ENCODE data around the gene ZMYM3.

DNA sequence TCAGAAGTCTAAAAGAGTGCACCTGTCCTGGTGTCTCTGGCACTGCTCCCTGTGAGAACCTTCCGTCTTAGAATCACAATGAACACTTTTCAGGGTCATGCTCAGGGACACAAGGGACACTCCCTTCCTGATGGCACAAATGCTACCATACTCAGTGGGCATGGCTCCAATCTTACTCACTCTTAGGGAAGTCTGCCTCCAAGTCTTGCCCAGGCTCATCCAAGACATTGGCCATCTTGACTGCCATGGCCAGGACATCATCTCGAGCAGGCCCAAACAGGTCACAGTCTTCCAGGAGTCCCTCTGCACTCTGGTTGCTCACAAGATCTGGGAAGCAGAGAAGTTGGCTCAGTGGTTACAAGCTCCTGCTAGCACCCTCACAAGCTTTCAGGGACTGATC, 8.8 kb downstream of the ZMYM3 start:
- TF ChIP-seq, protein P1, sequence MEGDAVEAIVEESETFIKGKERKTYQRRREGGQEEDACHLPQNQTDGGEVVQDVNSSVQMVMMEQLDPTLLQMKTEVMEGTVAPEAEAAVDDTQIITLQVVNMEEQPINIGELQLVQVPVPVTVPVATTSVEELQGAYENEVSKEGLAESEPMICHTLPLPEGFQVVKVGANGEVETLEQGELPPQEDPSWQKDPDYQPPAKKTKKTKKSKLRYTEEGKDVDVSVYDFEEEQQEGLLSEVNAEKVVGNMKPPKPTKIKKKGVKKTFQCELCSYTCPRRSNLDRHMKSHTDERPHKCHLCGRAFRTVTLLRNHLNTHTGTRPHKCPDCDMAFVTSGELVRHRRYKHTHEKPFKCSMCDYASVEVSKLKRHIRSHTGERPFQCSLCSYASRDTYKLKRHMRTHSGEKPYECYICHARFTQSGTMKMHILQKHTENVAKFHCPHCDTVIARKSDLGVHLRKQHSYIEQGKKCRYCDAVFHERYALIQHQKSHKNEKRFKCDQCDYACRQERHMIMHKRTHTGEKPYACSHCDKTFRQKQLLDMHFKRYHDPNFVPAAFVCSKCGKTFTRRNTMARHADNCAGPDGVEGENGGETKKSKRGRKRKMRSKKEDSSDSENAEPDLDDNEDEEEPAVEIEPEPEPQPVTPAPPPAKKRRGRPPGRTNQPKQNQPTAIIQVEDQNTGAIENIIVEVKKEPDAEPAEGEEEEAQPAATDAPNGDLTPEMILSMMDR (IDR thresholded peaks at IDR 0.05) = no peak
- no peak for TF ChIP-seq POLR2A (IDR thresholded peaks at IDR 0.05)

Measured in adrenal gland (tissue), 5 donors.